Fibroblast of the aortic adventitia (primary cell): ENCODE measurements around the gene HSDL2. TPM values are rescaled to one million over a fixed set of nuclear protein-coding genes. Genes with fewer than 3 reads are reported as not detected.

Experiments
- DNase-seq: peaks from one replicate; pipeline ENCODE4 v3.0.0-alpha.2; 2010; ENCODE audit warnings: low read depth
- H3K4me3 ChIP-seq: 2 replicates; pipeline ENCODE4 v1.5.1; 2011; ENCODE audit warnings: low read depth, mild to moderate bottlenecking, control low read depth, low read length, moderate library complexity
- CTCF ChIP-seq: IDR thresholded peaks from 2 replicates; pipeline ENCODE4 v1.5.1; 2011; ENCODE audit warnings: mild to moderate bottlenecking, low read length, control low read depth, inconsistent platforms; ENCODE audit not compliant: insufficient read depth
- total RNA-seq: library from RNA; depleted of rRNA; stranded (reverse); fragments of >200 nt; gene quantifications from 2 replicates; pipeline ENCODE4 v1.2.3, GENCODE V29; 2012; ENCODE audit warnings: low replicate concordance

The HSDL2 gene
- total RNA-seq, 1 donor = 54.9 TPM

GRCh38 chr9:112472996-112473395 lies 93.1 kb downstream of the HSDL2 start:
- H3K4me3 ChIP-seq = no peak overlapping the region
- TF ChIP-seq CTCF = no peak
- DNase-seq = no peak

GRCh38 chr9:112473986-112474385 lies 94.1 kb downstream of the HSDL2 start:
- TF ChIP-seq CTCF = no peak
- DNase-seq = no peak
- H3K4me3 ChIP-seq = no peak overlapping the region

- no peak for TF ChIP-seq CTCF
- H3K4me3 ChIP-seq = no peak overlapping the region
- DNase-seq = no peak
Observed at GRCh38 chr9:112475318-112475717, 95.4 kb downstream of the HSDL2 start.

- no peak for DNase-seq
- no peak overlapping the region for H3K4me3 ChIP-seq
- TF ChIP-seq CTCF = no peak
Observed at GRCh38 chr9:112477330-112477729, 97.4 kb downstream of the HSDL2 start.

GRCh38 chr9:112479221-112479620 lies 99.3 kb downstream of the HSDL2 start:
- no peak for TF ChIP-seq CTCF
- no peak for DNase-seq
- no peak overlapping the region for H3K4me3 ChIP-seq

- no peak overlapping the region for H3K4me3 ChIP-seq
- no peak for DNase-seq
- TF ChIP-seq CTCF = no peak
Observed at GRCh38 chr9:112484607-112485006, 104.7 kb downstream of the HSDL2 start.

- no peak for TF ChIP-seq CTCF
- no peak overlapping the region for H3K4me3 ChIP-seq
- no peak for DNase-seq
Observed at GRCh38 chr9:112485574-112485973, 105.7 kb downstream of the HSDL2 start.
